H9 (cell line): ENCODE data around the gene ARHGAP26. TPM values are rescaled to one million over a fixed set of nuclear protein-coding genes. Genes with fewer than 3 reads are reported as not detected.

ENCODE experiments used
- DNase-seq: peaks from one replicate; pipeline ENCODE4 v3.0.0-alpha.2; 2017
- H2AFZ ChIP-seq: one replicate; pipeline ENCODE4 v1.6.1; 2013; ENCODE audit warnings: mild to moderate bottlenecking, low read length, control low read depth, moderate library complexity
- H2AK5ac ChIP-seq: 2 replicates; pipeline ENCODE4 v1.6.1; 2013; ENCODE audit warnings: low read length, control low read depth, mixed read lengths; ENCODE audit not compliant: insufficient read length
- H2BK120ac ChIP-seq: one replicate; pipeline ENCODE4 v1.6.1; 2013; ENCODE audit warnings: low read depth, mild to moderate bottlenecking, low read length, control low read depth, inconsistent platforms; ENCODE audit not compliant: poor library complexity, severe bottlenecking
- H2BK12ac ChIP-seq: 2 replicates; pipeline ENCODE4 v1.6.1; 2013; ENCODE audit warnings: low read length, control low read depth, mixed read lengths, low read depth; ENCODE audit not compliant: insufficient read length
- H2BK15ac ChIP-seq: 2 replicates; pipeline ENCODE4 v1.6.1; 2013; ENCODE audit warnings: low read depth, low read length, control low read depth
- H2BK20ac ChIP-seq: one replicate; pipeline ENCODE4 v1.6.1; 2013; ENCODE audit warnings: low read depth, mild to moderate bottlenecking, low read length, control low read depth, inconsistent platforms; ENCODE audit not compliant: poor library complexity, severe bottlenecking
- H2BK5ac ChIP-seq: 2 replicates; pipeline ENCODE4 v1.6.1; 2013; ENCODE audit warnings: low read length, control low read depth, mixed read lengths; ENCODE audit not compliant: insufficient read length
- H3K14ac ChIP-seq: 2 replicates; pipeline ENCODE4 v1.6.1; 2013; ENCODE audit warnings: low read length, control low read depth; ENCODE audit not compliant: insufficient read depth
- H3K18ac ChIP-seq: 2 replicates; pipeline ENCODE4 v1.6.1; 2013; ENCODE audit warnings: low read depth, mild to moderate bottlenecking, mixed read lengths, low read length, control low read depth; ENCODE audit not compliant: insufficient read length
- H3K23ac ChIP-seq: 2 replicates; pipeline ENCODE4 v1.6.1; 2013; ENCODE audit warnings: low read length, control low read depth, mixed read lengths, low read depth; ENCODE audit not compliant: insufficient read length
- H3K23me2 ChIP-seq: 2 replicates; pipeline ENCODE4 v1.6.1; 2013; ENCODE audit warnings: low read depth, mild to moderate bottlenecking, mixed read lengths, low read length, control low read depth; ENCODE audit not compliant: insufficient read length, poor library complexity, severe bottlenecking
- H3K27ac ChIP-seq: 2 replicates; pipeline ENCODE4 v1.5.1; 2013; ENCODE audit warnings: low read length, control low read depth, mixed read lengths, low read depth; ENCODE audit not compliant: insufficient read length
- H3K27me3 ChIP-seq: 2 replicates; pipeline ENCODE4 v1.6.1; 2013; ENCODE audit warnings: low read length, control low read depth, inconsistent platforms; ENCODE audit not compliant: insufficient read depth
- H3K4ac ChIP-seq: 2 replicates; pipeline ENCODE4 v1.6.1; 2013; ENCODE audit warnings: low read depth, mild to moderate bottlenecking, control low read depth, inconsistent platforms, low read length, moderate library complexity
- H3K4me1 ChIP-seq: 2 replicates; pipeline ENCODE4 v1.6.1; 2013; ENCODE audit warnings: low read length, control low read depth, inconsistent platforms; ENCODE audit not compliant: insufficient read depth
- H3K4me2 ChIP-seq: 2 replicates; pipeline ENCODE4 v1.6.1; 2013; ENCODE audit warnings: low read length, control low read depth, mixed read lengths; ENCODE audit not compliant: insufficient read length, insufficient read depth
- H3K56ac ChIP-seq: 2 replicates; pipeline ENCODE4 v1.6.1; 2013; ENCODE audit warnings: low read depth, mild to moderate bottlenecking, mixed read lengths, low read length, control low read depth; ENCODE audit not compliant: insufficient read length
- H3K79me1 ChIP-seq: 2 replicates; pipeline ENCODE4 v1.6.1; 2013; ENCODE audit warnings: low read depth, mild to moderate bottlenecking, moderate library complexity, low read length, control low read depth, inconsistent platforms; ENCODE audit not compliant: insufficient read depth, poor library complexity, severe bottlenecking
- H3K79me2 ChIP-seq: 2 replicates; pipeline ENCODE4 v1.6.1; 2013; ENCODE audit warnings: low read length, control low read depth, inconsistent platforms; ENCODE audit not compliant: insufficient read depth
- H3K9ac ChIP-seq: 2 replicates; pipeline ENCODE4 v1.6.1; 2013; ENCODE audit warnings: low read length, control low read depth, mixed read lengths; ENCODE audit not compliant: insufficient read length; ENCODE audit errors: extremely low read depth
- H3K9me3 ChIP-seq: one replicate; pipeline ENCODE4 v1.6.1; 2013; ENCODE audit warnings: low read depth, low read length, inconsistent platforms; ENCODE audit not compliant: control insufficient read depth
- H3T11ph ChIP-seq: one replicate; pipeline ENCODE4 v1.6.1; 2013; ENCODE audit warnings: mild to moderate bottlenecking, low read length, control low read depth, inconsistent platforms
- H4K20me1 ChIP-seq: one replicate; pipeline ENCODE4 v1.6.1; 2013; ENCODE audit not compliant: control insufficient read depth, insufficient read length, insufficient read depth
- H4K5ac ChIP-seq: 2 replicates; pipeline ENCODE4 v1.6.1; 2013; ENCODE audit warnings: low read depth, mild to moderate bottlenecking, mixed read lengths, low read length, control low read depth; ENCODE audit not compliant: insufficient read length
- H4K8ac ChIP-seq: replicated peaks from 2 replicates; pipeline ENCODE4 v1.6.1; 2013; ENCODE audit warnings: low read length, control low read depth, mixed read lengths, low read depth; ENCODE audit not compliant: insufficient read length
- H4K91ac ChIP-seq: 2 replicates; pipeline ENCODE4 v1.6.1; 2013; ENCODE audit warnings: low read depth, mild to moderate bottlenecking, moderate library complexity, mixed read lengths, low read length, control low read depth; ENCODE audit not compliant: insufficient read length
- H3K27ac Mint-ChIP-seq, 3 experiments: 2 replicates in 2 of 3; 3 replicates in 1 of 3; pipeline ENCODE4 v1.8.0; 2020 to 2021; ENCODE audit warnings: mixed read lengths in 3 of 3, mild to moderate bottlenecking in 1 of 3, moderate library complexity in 1 of 3
- H3K27me3 Mint-ChIP-seq: 2 replicates; pipeline ENCODE4 v1.8.0; 2021; ENCODE audit warnings: low read depth, mild to moderate bottlenecking, moderate library complexity, mixed read lengths
- H3K36me3 Mint-ChIP-seq, 3 experiments: 2 replicates in 2 of 3; 3 replicates in 1 of 3; pipeline ENCODE4 v1.8.0; 2020 to 2021; ENCODE audit warnings: low read depth in 3 of 3, mixed read lengths in 3 of 3; ENCODE audit not compliant: insufficient read depth in 1 of 3
- H3K4me1 Mint-ChIP-seq, 2 experiments: 2 replicates each; pipeline ENCODE4 v1.8.0; 2020; ENCODE audit warnings: mixed read lengths in 2 of 2
- H3K4me3 Mint-ChIP-seq, 2 experiments: 2 replicates in 1 of 2; 3 replicates in 1 of 2; pipeline ENCODE4 v1.8.0; 2020 to 2021; ENCODE audit warnings: mild to moderate bottlenecking in 2 of 2, mixed read lengths in 2 of 2, moderate library complexity in 1 of 2
- H3K9me3 Mint-ChIP-seq, 2 experiments: 2 replicates in 1 of 2; 3 replicates in 1 of 2; pipeline ENCODE4 v1.8.0; 2020; ENCODE audit warnings: mild to moderate bottlenecking in 2 of 2, mixed read lengths in 2 of 2, moderate library complexity in 1 of 2
- CTCF ChIP-seq: fragments of 200-600 bp; sonication (generic); conservative IDR thresholded peaks from 3 replicates; pipeline ENCODE4 v1.8.0; 2021; ENCODE audit warnings: antibody characterized with exemption, mild to moderate bottlenecking
- WGBS: extraction: QIAGEN DNeasy Blood & Tissue Kit; methylation state at CpG from one replicate; pipeline ENCODE4 v1.1.7; 2013; ENCODE audit warnings: missing lambda C conversion rate, low lambda C conversion rate, mixed read lengths; ENCODE audit not compliant: insufficient read length; ENCODE audit errors: extremely low coverage; 5-methylcytosine and 5-hydroxymethylcytosine counted together
- total RNA-seq: library from RNA; stranded (reverse); gene quantifications from 2 replicates; pipeline ENCODE4 v1.2.1, GENCODE V29; 2021

ARHGAP26 gene
- total RNA-seq, 1 experiment from 2014 or later = 13.8 TPM

DNA sequence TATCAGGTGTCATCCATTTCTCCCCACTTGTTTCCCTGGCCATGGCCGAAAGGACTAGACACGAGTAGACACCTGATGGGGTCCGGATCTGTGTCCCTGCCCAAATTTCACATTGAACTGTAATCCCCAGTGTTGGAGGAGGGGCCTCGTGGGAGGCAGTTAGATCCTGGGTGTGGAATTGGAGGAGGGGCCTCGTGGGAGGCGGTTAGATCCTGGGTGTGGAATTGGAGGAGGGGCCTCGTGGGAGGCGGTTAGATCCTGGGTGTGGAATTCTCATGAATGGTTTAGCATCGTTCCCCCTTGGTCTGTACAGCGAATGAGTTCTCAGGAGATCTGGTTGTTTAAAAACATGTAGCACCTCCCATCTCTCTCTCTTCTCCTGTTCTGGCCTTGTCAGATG lies 467.5 kb downstream of the ARHGAP26 start:
- no peaks in the 10 kb centered on the region for H3K9me3 ChIP-seq
- no peaks in the 10 kb centered on the region for H3K4me1 ChIP-seq
- Mint-ChIP-seq H3K9me3 (no peaks in the 10 kb centered on the region), H3K4me3 (no peak overlapping the region), H3K27me3 (no peaks in the 10 kb centered on the region; the same call in 1 of the 2 replicates), H3K36me3 (peaks cover 0 to 2% (median 0%) of the 10 kb centered on the region in 3 experiments; a peak in 1 of 7 replicates), H3K27ac (no peak overlapping the region), H3K4me1 (peaks cover 0 to 2% of the 10 kb centered on the region in 2 experiments; a peak in 2 of 4 replicates)
- H3K79me1 ChIP-seq = no peaks in the 10 kb centered on the region
- no peak overlapping the region for H2BK120ac ChIP-seq
- H3K4me2 ChIP-seq = no peak overlapping the region
- H3K27ac ChIP-seq = no peak overlapping the region
- H3T11ph ChIP-seq = no peak overlapping the region
- H4K5ac ChIP-seq = no peak overlapping the region
- H3K14ac ChIP-seq = no peak overlapping the region
- H3K9ac ChIP-seq = no peak overlapping the region
- no peak overlapping the region for H2BK20ac ChIP-seq
- no peak overlapping the region for H3K56ac ChIP-seq
- no peak for TF ChIP-seq CTCF
- H4K20me1 ChIP-seq = no peaks in the 10 kb centered on the region
- H3K79me2 ChIP-seq = no peaks in the 10 kb centered on the region
- H3K23me2 ChIP-seq = no peaks in the 10 kb centered on the region
- H3K18ac ChIP-seq = no peak overlapping the region
- H2AK5ac ChIP-seq = no peak overlapping the region
- no peak overlapping the region for H2BK5ac ChIP-seq
- no CpG with 5 or more reads among the region's 10 CpGs for WGBS
- no peak overlapping the region for H4K91ac ChIP-seq
- no peak overlapping the region for H3K4ac ChIP-seq
- H3K23ac ChIP-seq = no peak overlapping the region
- no peak for DNase-seq
- H2AFZ ChIP-seq = no peak overlapping the region
- H3K27me3 ChIP-seq = no peaks in the 10 kb centered on the region
- H2BK12ac ChIP-seq = no peak overlapping the region
- H4K8ac ChIP-seq = no peak overlapping the region
- H2BK15ac ChIP-seq = no peak overlapping the region
